ENCODE measurements around the gene TBC1D22A.
A peak's percentile ranks its signal among the peaks of the same experiment; 100 is the strongest.

Gene TBC1D22A

GRCh38 chr22:47122441-47123000, 360.1 kb downstream of the TBC1D22A start:
- no peaks in the 10 kb centered on the region for H3K27me3 Mint-ChIP-seq (ENCODE audit: low read depth)
- no peaks in the 10 kb centered on the region for H3K9me3 Mint-ChIP-seq
- no peak overlapping the region for H3K27ac Mint-ChIP-seq
- DNase-seq (ENCODE audit: low spot score), result no peak
- H3K4me3 Mint-ChIP-seq, result no peak overlapping the region
- no peaks in the 10 kb centered on the region for H3K4me1 Mint-ChIP-seq (ENCODE audit: low read depth)
- H3K36me3 Mint-ChIP-seq (ENCODE audit: low read depth), result no peaks in the 10 kb centered on the region

DNA sequence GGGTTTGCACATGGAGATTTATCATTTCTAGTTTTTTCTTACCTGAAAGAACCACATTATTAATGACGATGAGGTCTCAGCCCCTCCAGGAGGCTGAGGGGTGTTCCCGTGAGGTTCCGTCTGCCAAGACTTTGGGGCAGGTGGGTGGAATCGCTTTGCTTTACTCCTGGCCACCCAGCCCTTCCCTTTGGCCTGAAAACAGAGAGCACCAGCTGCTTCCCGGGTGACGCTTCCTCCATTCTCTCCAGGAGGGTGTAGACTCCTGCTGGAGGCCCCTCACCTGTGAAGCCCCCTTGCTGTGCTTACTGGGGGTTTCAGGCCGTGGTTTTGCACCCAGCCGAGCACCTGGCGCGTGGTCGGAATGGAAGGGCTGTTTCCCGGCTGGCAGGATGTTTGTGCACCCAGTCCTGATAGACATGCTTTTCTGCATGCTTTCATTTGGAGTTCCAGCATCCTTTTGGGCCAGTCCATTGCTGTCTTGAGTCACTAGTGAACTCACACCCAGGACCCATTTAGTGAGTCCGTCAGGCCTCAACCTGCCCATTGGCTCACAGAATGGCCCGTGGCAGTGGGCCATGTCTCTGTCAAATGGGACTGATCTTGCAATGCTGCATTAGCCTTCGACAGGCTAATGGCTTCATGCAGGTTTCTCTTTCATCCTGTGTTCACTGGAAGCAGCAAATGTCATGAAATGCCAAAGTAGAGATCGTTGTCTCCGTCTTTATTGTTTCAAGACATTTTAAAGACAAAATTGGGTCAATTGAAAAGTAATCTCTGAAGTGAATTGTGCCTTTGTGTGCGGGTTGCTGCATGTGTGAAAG, 360.8 kb downstream of the TBC1D22A start:
- DNase-seq (ENCODE audit: low spot score), result no peak
- no peak overlapping the region for H3K4me3 Mint-ChIP-seq
- H3K36me3 Mint-ChIP-seq (ENCODE audit: low read depth), result no peaks in the 10 kb centered on the region
- no peak overlapping the region for H3K27ac Mint-ChIP-seq
- no peaks in the 10 kb centered on the region for H3K4me1 Mint-ChIP-seq (ENCODE audit: low read depth)
- H3K27me3 Mint-ChIP-seq (ENCODE audit: low read depth), result no peaks in the 10 kb centered on the region
- H3K9me3 Mint-ChIP-seq, result no peaks in the 10 kb centered on the region

- H3K27me3 Mint-ChIP-seq (ENCODE audit: low read depth), result no peaks in the 10 kb centered on the region
- peaks cover 5% of the 10 kb centered on the region for H3K36me3 Mint-ChIP-seq (ENCODE audit: low read depth)
- no peaks in the 10 kb centered on the region for H3K4me1 Mint-ChIP-seq (ENCODE audit: low read depth)
- DNase-seq (ENCODE audit: low spot score), result no peak
- no peak overlapping the region for H3K4me3 Mint-ChIP-seq
- H3K27ac Mint-ChIP-seq, result no peak overlapping the region
- no peaks in the 10 kb centered on the region for H3K9me3 Mint-ChIP-seq
Measured at GRCh38 chr22:47123827-47124442, 361.5 kb downstream of the TBC1D22A start.

- Mint-ChIP-seq H3K9me3 (no peaks in the 10 kb centered on the region), H3K36me3 (ENCODE audit: low read depth) (peaks cover 5% of the 10 kb centered on the region), H3K27me3 (ENCODE audit: low read depth) (no peaks in the 10 kb centered on the region), H3K27ac (no peak overlapping the region), H3K4me3 (no peak overlapping the region), H3K4me1 (ENCODE audit: low read depth) (no peaks in the 10 kb centered on the region)
- DNase-seq (ENCODE audit: low spot score), result no peak
Measured at GRCh38 chr22:47124451-47124881, 362.0 kb downstream of the TBC1D22A start.

GRCh38 chr22:47124961-47125360, 362.5 kb downstream of the TBC1D22A start:
- DNase-seq (ENCODE audit: low spot score), result no peak
- Mint-ChIP-seq H3K36me3 (ENCODE audit: low read depth) (peaks cover 5% of the 10 kb centered on the region), H3K27me3 (ENCODE audit: low read depth) (no peaks in the 10 kb centered on the region), H3K4me3 (no peak overlapping the region), H3K4me1 (ENCODE audit: low read depth) (peaks cover 2% of the 10 kb centered on the region), H3K27ac (no peak overlapping the region), H3K9me3 (no peaks in the 10 kb centered on the region)

DNA sequence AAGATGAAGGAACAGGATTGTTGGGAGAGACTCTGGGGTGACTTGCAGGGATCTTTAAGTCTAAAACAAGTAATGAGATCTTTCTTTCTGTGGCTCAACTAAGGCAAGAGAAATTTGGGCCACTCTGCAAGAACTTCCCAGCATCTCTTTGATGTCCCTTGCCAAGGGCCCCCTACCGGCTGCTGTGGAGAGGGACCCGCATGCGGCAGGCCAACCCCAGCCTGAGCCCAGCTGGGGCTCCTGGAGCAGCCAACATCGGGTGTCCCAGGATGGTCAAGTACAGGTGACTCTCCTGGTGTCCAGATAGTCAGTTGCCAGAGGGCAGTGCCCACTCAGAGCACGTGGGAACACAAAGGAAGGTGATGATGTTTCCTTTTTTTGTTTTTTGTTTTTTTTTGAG, 363.2 kb downstream of the TBC1D22A start:
- Mint-ChIP-seq H3K4me1 (ENCODE audit: low read depth) (peaks cover 2% of the 10 kb centered on the region), H3K9me3 (no peaks in the 10 kb centered on the region), H3K36me3 (ENCODE audit: low read depth) (peaks cover 5% of the 10 kb centered on the region), H3K27me3 (ENCODE audit: low read depth) (no peaks in the 10 kb centered on the region), H3K27ac (no peak overlapping the region), H3K4me3 (no peak overlapping the region)
- DNase-seq (ENCODE audit: low spot score), result no peak

GRCh38 chr22:47126344-47126811, 363.9 kb downstream of the TBC1D22A start:
- Mint-ChIP-seq H3K36me3 (ENCODE audit: low read depth) (peaks cover 5% of the 10 kb centered on the region), H3K4me3 (no peak overlapping the region), H3K9me3 (no peaks in the 10 kb centered on the region), H3K27me3 (ENCODE audit: low read depth) (no peaks in the 10 kb centered on the region), H3K4me1 (ENCODE audit: low read depth) (peaks cover 2% of the 10 kb centered on the region), H3K27ac (no peak overlapping the region)
- no peak for DNase-seq (ENCODE audit: low spot score)

DNA sequence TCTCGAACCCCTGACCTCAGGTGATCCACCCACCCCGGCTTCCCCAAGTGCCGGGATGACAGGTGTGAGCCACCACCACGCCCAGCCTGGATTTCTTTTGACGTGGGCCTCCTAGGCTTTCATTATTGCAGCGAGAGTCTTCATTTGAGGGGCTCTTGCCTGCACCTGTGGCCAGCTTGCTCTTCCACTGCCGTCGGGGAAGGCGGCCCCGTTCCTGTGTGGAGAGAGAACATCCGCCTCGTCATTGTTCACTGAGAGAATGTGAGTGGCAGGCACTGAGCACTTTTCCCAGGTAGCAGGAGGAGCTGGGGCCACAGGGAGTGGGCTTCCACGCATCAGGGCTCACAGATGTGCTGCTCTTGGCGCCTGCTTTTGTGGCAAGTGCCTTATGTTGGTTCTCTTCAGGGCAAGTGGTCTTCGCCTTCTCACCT, 365.0 kb downstream of the TBC1D22A start:
- Mint-ChIP-seq H3K4me1 (ENCODE audit: low read depth) (peaks cover 2% of the 10 kb centered on the region), H3K4me3 (no peak overlapping the region), H3K36me3 (ENCODE audit: low read depth) (peaks cover 5% of the 10 kb centered on the region), H3K27me3 (ENCODE audit: low read depth) (no peaks in the 10 kb centered on the region), H3K27ac (no peak overlapping the region), H3K9me3 (no peaks in the 10 kb centered on the region)
- DNase-seq (ENCODE audit: low spot score), result no peak

- DNase-seq (ENCODE audit: low spot score), result no peak
- Mint-ChIP-seq H3K4me3 (no peak overlapping the region), H3K36me3 (ENCODE audit: low read depth) (peaks cover 5% of the 10 kb centered on the region), H3K27ac (no peak overlapping the region), H3K9me3 (no peaks in the 10 kb centered on the region), H3K4me1 (ENCODE audit: low read depth) (peaks cover 2% of the 10 kb centered on the region), H3K27me3 (ENCODE audit: low read depth) (no peaks in the 10 kb centered on the region)
Measured at GRCh38 chr22:47128216-47128615, 365.8 kb downstream of the TBC1D22A start.

- Mint-ChIP-seq H3K4me1 (ENCODE audit: low read depth) (peaks cover 2% of the 10 kb centered on the region), H3K27ac (no peak overlapping the region), H3K4me3 (no peak overlapping the region)
Measured at GRCh38 chr22:47128622-47129215, 366.3 kb downstream of the TBC1D22A start.

GRCh38 chr22:47129902-47130635, 367.6 kb downstream of the TBC1D22A start:
- Mint-ChIP-seq H3K4me3 (no peak overlapping the region), H3K4me1 (ENCODE audit: low read depth) (peaks cover 2% of the 10 kb centered on the region), H3K27ac (peak overlapping the region; percentile 71), H3K27me3 (ENCODE audit: low read depth) (no peaks in the 10 kb centered on the region), H3K36me3 (ENCODE audit: low read depth) (peaks cover 5% of the 10 kb centered on the region), H3K9me3 (no peaks in the 10 kb centered on the region)
- no peak for DNase-seq (ENCODE audit: low spot score)

More at GRCh38 chr22:47128622-47129215, 366.3 kb downstream of the TBC1D22A start:
- H3K27me3 Mint-ChIP-seq (ENCODE audit: low read depth), result no peaks in the 10 kb centered on the region
- no peaks in the 10 kb centered on the region for H3K9me3 Mint-ChIP-seq
- DNase-seq (ENCODE audit: low spot score), result no peak
- H3K36me3 Mint-ChIP-seq (ENCODE audit: low read depth), result peaks cover 5% of the 10 kb centered on the region

GRCh38 chr22:47130883-47131631, 368.6 kb downstream of the TBC1D22A start:
- H3K4me1 Mint-ChIP-seq (ENCODE audit: low read depth), result peaks cover 2% of the 10 kb centered on the region
- no peaks in the 10 kb centered on the region for H3K9me3 Mint-ChIP-seq
- H3K4me3 Mint-ChIP-seq, result no peak overlapping the region
- no peak overlapping the region for H3K27ac Mint-ChIP-seq
- peaks cover 5% of the 10 kb centered on the region for H3K36me3 Mint-ChIP-seq (ENCODE audit: low read depth)
- no peaks in the 10 kb centered on the region for H3K27me3 Mint-ChIP-seq (ENCODE audit: low read depth)
- DNase-seq (ENCODE audit: low spot score), result no peak
